Calu3 (cell line): ENCODE results near the gene KIF5A. TPM values are rescaled to one million over a fixed set of nuclear protein-coding genes. Genes with fewer than 3 reads are reported as not detected.

Experiments used
- BruUV-seq: library from RNA; stranded (reverse); fragments of 400-500 nt; replicated peaks from 2 replicates; lab custom pipeline; 2021; lab: Mats Ljungman, UMichigan
- CTCF ChIA-PET: fragments of 300-600 bp; sonication (Branson Sonifier 250); formaldehyde crosslinking; loops from one replicate; lab custom pipeline; 2022; ENCODE audit warnings: antibody characterized with exemption; lab: Charles Lee
- DNase-seq: peaks from one replicate; pipeline ENCODE4 v3.0.0; 2022
- H3K27ac Mint-ChIP-seq: one replicate; pipeline ENCODE4 v1.8.0; 2022; ENCODE audit warnings: mixed read lengths; ENCODE audit not compliant: unreplicated experiment
- H3K27me3 Mint-ChIP-seq: one replicate; pipeline ENCODE4 v1.8.0; 2022; ENCODE audit warnings: mixed read lengths; ENCODE audit not compliant: unreplicated experiment
- H3K36me3 Mint-ChIP-seq: one replicate; pipeline ENCODE4 v1.8.0; 2022; ENCODE audit warnings: mild to moderate bottlenecking, moderate library complexity, mixed read lengths; ENCODE audit not compliant: insufficient read depth, unreplicated experiment
- H3K4me1 Mint-ChIP-seq: one replicate; pipeline ENCODE4 v1.8.0; 2022; ENCODE audit warnings: mild to moderate bottlenecking, low read depth, mixed read lengths; ENCODE audit not compliant: unreplicated experiment
- H3K4me3 Mint-ChIP-seq: one replicate; pipeline ENCODE4 v1.8.0; 2022; ENCODE audit warnings: mild to moderate bottlenecking, low read depth, moderate library complexity, mixed read lengths; ENCODE audit not compliant: unreplicated experiment
- H3K9me3 Mint-ChIP-seq: one replicate; pipeline ENCODE4 v1.8.0; 2022; ENCODE audit warnings: low read depth, mixed read lengths; ENCODE audit not compliant: unreplicated experiment
- intact Hi-C: fragments of 100-400 bp; cut with micrococcal nuclease; formaldehyde crosslinking; loops from one replicate; pipeline ENCODE4 v1.10.0; 2022; ENCODE audit not compliant: unreplicated experiment
- total RNA-seq: library from RNA; stranded (reverse); gene quantifications from 2 replicates; pipeline ENCODE4 v1.2.3, GENCODE V29; 2022
- TF ChIP-seq, protein P1 (sequence below): fragments of 200-600 bp; IDR thresholded peaks from one replicate; pipeline ENCODE4 v1.8.0; 2022; ENCODE audit warnings: antibody characterized with exemption; ENCODE audit not compliant: unreplicated experiment

KIF5A gene
- total RNA-seq, 1 experiment from 2014 or later, result not detected

DNA sequence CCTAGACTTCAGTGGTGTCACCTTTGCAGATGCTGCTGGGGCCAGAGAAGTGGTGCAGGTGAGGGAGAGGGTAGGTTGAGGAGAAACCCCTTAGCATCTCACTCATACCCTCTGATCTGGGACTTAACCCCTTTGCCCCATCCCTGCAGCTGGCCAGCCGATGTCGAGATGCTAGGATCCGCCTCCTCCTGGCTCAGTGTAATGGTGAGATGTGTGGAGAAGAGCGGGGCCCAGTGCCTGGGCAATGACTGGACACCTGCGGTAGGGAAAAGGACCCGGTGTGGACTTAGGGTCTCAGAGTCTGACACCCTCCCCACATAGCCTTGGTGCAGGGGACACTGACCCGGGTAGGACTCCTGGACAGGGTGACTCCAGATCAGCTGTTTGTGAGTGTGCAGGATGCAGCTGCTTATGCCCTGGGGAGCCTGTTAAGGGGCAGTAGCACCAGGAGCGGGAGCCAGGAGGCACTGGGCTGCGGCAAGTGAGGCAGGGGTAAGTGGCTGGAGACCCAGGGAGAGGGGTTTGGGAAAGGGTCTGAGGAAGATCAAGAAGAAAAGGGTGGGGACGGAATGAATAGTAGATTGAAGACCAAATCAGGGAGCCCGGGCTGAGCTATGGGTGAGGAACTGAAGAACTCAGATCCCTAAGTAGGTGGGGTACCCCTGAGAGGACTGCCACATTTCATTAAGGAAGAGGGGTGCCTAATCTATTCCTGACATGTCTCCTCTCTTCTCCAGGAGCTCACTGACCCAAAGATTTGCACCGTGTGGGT is 75.6 kb downstream of the KIF5A start:
- intact Hi-C loops, result loop anchor here (10.0 kb wide), 1 partner anchor 171 kb away; the partner anchor contains the start of genes GLI1 and INHBE
- TF ChIP-seq, protein P1, sequence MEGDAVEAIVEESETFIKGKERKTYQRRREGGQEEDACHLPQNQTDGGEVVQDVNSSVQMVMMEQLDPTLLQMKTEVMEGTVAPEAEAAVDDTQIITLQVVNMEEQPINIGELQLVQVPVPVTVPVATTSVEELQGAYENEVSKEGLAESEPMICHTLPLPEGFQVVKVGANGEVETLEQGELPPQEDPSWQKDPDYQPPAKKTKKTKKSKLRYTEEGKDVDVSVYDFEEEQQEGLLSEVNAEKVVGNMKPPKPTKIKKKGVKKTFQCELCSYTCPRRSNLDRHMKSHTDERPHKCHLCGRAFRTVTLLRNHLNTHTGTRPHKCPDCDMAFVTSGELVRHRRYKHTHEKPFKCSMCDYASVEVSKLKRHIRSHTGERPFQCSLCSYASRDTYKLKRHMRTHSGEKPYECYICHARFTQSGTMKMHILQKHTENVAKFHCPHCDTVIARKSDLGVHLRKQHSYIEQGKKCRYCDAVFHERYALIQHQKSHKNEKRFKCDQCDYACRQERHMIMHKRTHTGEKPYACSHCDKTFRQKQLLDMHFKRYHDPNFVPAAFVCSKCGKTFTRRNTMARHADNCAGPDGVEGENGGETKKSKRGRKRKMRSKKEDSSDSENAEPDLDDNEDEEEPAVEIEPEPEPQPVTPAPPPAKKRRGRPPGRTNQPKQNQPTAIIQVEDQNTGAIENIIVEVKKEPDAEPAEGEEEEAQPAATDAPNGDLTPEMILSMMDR, result no peak
- no TSS peak for BruUV-seq
- CTCF ChIA-PET, result no interaction called here
- Mint-ChIP-seq H3K36me3 (no peaks in the 10 kb centered on the region), H3K9me3 (no peaks in the 10 kb centered on the region), H3K27me3 (peaks cover 70% of the 10 kb centered on the region), H3K4me1 (peaks cover 13% of the 10 kb centered on the region), H3K4me3 (no peak overlapping the region), H3K27ac (no peak overlapping the region)
- DNase-seq, result no peak

DNA sequence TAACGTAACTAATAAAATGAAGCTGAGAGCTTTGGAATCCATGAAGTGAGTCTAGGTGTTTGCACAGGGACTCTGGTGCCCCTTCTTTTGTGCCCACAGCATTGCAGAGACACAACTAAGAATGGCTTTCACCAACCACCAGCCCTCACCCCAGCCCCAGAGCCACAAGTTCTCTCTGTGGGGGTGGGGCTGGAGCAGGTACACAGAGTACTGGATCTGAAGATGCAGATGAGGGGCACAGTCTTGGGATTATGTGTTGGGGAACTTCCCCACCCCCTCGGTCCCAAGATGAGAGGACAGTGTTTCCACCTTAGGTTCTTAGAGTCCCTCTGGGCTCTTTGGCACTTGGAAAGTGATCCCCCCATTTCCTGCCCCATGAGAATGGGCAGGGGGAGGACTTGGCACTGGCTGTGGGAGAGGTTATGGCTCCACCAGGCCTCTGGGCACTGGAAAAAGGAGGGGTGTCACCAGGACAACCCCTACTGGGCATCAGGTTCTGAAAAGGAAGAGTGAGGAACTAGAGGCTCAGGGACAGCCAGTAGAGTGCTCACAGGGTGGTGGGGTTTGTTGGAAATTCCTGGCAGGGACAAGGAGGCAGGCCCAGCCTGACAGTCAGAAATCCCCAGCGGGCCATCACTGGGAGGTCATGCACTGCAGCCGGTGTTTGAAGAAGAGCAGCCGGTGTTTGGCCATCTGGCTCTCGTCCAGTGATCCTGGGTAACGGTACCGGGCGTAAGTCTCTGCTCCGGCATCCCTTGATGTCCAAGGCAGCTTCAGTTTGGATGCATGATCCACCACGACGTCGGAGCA is 76.5 kb downstream of the KIF5A start:
- Mint-ChIP-seq H3K36me3 (no peaks in the 10 kb centered on the region), H3K27me3 (peaks cover 61% of the 10 kb centered on the region), H3K4me3 (no peak overlapping the region), H3K9me3 (no peaks in the 10 kb centered on the region), H3K27ac (no peak overlapping the region), H3K4me1 (peaks cover 9% of the 10 kb centered on the region)
- DNase-seq, result no peak
- intact Hi-C loops, result loop anchor here (10.0 kb wide), 1 partner anchor 172 kb away; the partner anchor contains the start of genes GLI1 and INHBE
- BruUV-seq, result no TSS peak
- TF ChIP-seq, protein P1, result no peak
- CTCF ChIA-PET, result no interaction called here

DNA sequence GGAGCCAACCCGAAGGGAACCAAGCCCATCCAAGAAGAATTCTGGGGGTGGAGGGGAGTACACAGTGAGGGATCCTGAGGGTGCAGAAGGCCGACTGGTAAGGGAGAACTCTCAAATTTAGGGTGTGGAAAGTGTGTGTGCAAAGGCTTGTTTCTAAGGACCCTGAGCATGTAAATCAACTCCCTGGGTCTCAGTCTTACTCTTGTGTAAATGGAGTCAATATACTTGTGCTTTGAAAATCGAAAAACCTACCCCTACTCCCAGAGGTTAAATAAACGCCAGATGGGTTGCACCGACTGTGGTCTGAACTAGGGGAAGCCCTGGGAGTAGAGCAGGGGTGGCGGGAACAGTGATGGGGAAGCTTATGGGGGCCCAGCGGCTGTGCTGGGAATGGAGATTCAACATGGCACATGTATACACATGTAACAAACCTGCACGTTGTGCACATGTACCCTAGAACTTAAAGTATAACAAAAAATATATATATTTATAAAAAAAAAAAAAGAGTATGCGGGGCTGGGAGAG is 77.1 kb downstream of the KIF5A start:
- no peak for DNase-seq
- no TSS peak for BruUV-seq
- intact Hi-C loops, result loop anchor here (10.0 kb wide), 1 partner anchor 172 kb away; the partner anchor contains the start of genes GLI1 and INHBE
- Mint-ChIP-seq H3K27ac (no peak overlapping the region), H3K36me3 (peaks cover 6% of the 10 kb centered on the region), H3K27me3 (peaks cover 55% of the 10 kb centered on the region), H3K4me3 (no peak overlapping the region), H3K9me3 (no peaks in the 10 kb centered on the region), H3K4me1 (peaks cover 12% of the 10 kb centered on the region)
- CTCF ChIA-PET, result no interaction called here
- TF ChIP-seq, protein P1, result no peak

DNA sequence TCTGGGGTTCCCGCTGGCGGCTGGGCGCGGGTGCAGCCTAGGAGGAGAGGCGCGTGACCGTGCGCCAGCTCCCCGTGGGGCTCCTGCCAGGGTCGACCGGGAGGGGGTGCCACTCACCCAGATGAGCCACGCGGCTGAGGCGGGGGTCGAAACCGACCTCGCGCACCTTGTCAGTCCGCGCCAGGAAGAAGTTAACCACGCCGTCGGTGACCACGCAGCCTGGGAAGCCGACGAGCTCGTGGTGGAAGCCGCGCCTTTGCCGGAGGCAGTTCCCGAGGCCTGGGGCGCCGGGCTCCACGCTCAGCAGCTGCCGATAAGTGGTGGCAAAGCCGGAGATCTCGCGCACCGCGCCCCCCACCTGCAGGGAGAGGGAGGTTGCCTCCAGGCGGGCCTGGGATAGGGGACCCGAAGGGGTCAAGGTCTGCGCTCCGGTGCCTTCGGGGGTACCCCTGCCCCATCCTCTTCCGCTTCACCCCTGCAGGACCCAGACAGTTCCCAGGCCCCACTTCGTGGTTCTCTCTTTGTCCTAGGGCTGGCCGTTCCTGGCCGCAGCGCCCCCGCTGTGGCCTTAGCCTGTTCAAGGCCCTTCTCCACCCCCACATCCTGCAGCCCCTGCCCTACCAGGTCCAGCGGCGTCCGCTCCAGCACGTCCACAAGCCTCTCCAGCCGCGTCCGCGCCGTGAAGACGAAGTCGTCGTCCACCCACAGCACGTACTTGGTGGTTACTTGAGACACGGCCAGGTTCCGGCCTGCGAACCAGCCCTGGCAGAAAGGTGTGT is 77.8 kb downstream of the KIF5A start:
- intact Hi-C loops, result loop anchor here (10.0 kb wide), 1 partner anchor 173 kb away; the partner anchor contains the start of genes GLI1 and INHBE
- Mint-ChIP-seq H3K9me3 (no peaks in the 10 kb centered on the region), H3K27me3 (peaks cover 48% of the 10 kb centered on the region), H3K27ac (no peak overlapping the region), H3K36me3 (peaks cover 13% of the 10 kb centered on the region), H3K4me3 (no peak overlapping the region), H3K4me1 (peaks cover 13% of the 10 kb centered on the region)
- CTCF ChIA-PET, result interaction anchor here (0.7 kb wide), 1 partner anchor 412 kb away, joined by 3 read pairs; no protein-coding TSS in a partner anchor
- no TSS peak for BruUV-seq
- TF ChIP-seq, protein P1, result no peak
- DNase-seq, result no peak
